Stimulated activated CD4-positive, alpha-beta T cell treated with anti-CD3 and anti-CD28 coated beads, Interleukin-2, amount 100 ng/mL, for 48 hours (primary cell): Measurements from ENCODE around the gene POLDIP3.

ENCODE experiments used
- DNase-seq, 2 donors: peaks; one replicate each; pipeline ENCODE4 v3.0.0-alpha.2; 2020

The POLDIP3 gene

GRCh38 chr22:42614312-42615091 is at the start of gene POLDIP3:
Gene POLDIP3 (minus strand): TSS chr22:42614883. CDS start chr22:42614857, 26 bp downstream.
- DNase-seq = peak; percentile 96 to 98

DNA sequence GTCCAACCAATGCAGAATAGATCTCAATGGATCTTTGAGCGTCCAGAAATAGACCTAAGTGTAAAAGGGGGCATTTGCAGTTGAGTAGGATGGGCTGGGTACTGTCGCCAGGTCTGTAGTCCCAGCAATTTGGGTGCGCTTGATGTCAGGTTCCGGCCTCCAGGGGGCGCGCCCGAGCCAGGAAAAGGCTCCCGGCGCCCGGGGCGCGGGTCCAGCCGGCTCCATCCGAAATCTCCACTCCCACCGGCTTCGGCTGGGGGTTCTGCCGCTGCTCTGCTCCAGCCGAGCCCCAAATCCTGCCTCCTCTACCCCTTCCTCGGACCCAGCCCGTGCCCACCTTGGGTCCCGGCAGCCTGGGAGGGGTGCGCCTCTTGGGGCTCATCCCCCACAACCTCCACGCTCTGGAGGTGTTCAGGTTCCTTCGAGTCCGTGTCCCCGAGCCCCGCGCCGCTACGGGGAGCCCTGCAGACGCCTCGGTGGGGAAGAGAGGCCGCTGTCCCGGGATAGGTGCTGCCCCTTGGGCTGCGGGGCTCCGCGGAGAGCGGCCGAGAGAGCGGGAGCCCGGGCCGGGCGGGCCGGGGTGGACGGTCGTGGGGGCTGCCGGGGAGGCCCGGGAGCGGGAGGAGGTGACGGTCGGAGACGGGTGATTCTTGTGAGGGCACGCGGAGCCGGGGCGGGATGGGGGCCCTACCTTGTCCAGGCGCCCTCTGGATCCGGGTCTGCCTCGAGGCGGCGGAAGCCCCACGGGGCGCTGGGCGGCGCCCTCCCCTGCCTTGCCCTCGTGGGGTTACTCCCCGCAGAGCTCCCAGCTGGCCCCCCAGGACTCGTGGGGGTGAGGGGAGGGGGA is 47.5 kb upstream of the POLDIP3 start:
- DNase-seq = peak; percentile 83 to 89

GRCh38 chr22:42656578-42656977 is 41.9 kb upstream of the POLDIP3 start:
- no peak for DNase-seq

- no peak for DNase-seq
These were observed 41.0 kb upstream of the POLDIP3 start for GRCh38 chr22:42655693-42656092.

DNA sequence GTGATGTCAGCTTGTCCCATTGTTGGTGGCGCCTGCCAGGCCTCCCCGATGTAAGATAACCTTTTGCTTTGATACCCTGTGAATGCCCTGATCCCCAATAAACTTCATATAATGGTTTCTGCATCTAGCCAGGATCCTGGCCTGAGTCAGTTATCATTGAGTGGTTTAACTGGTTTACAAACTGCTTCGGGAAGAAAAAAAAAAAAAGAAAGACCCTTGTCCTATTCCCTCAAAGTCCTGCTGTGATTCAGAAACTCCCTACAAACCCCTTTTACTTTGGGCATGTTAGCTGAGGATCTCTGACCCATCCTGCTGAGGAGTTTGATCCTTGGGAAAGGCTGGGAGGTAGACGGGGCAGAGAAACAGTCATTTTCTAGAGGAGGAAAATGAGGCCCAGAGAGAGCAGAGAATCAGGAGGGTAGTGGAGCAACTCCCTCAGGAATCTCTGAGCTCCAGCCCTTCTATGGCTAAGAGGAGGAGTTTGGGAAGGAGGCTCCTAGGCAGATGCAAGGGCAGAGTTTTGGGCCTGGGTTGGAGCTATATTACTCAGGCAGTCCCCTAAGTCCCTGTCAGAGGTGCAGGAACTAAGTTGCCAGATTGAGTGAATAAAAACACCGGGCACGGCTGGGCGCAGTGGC is 39.9 kb upstream of the POLDIP3 start:
- DNase-seq = no peak

- no peak for DNase-seq
These were observed 39.3 kb upstream of the POLDIP3 start for GRCh38 chr22:42653999-42654398.

- DNase-seq = no peak
These were observed 36.5 kb upstream of the POLDIP3 start for GRCh38 chr22:42651134-42651533.

DNA sequence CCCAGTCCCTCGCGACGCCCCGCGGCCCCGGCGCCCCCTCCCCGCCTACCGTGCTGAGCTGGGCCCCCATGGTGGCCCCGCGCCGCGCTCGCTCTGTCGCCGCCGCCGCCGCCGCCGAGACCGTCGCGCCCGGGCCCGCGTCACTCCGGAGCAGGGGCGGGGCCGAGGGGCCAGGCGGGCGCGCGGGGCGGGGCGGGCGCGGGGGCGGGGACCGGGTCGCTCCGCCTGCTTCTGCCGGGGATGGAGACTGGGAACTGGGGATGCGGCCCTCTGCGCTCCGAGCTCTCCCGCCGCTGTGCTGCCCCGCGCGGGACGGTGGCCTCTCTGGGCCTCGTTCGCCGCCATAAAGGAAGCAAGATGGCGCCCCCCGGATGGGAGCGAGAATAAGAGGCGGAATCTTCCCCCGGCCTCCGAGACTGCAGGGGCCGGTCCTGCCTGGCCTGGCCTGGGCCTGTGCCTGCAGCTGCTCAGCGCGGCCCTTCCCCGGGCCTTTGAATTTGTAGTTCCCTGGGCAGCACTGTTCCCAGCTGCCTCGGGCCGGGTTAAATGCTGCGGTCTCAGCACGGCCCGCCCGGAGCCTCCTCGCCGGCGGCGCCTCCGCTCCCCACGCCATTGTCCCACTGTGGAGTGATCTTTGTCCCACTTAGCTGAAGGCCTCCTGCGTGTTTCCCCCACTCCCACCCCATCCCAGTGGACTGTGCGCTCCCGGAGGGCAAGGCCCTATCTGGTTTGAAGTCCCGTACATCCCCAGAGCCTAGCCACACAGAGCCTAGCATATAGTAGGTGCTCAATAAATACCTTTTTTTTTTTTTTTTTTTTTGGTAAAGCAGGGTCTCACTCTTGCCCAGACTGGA is 34.8 kb upstream of the POLDIP3 start, which contains the start of gene CYB5R3:
Gene CYB5R3 (minus strand): TSS at position 147 of the 854 bp plus-strand sequence. CDS start 77 bp downstream, at position 70.
- peak; percentile 79 to 82 for DNase-seq

- peak; percentile 21 to 23 for DNase-seq
These were observed 33.9 kb upstream of the POLDIP3 start for GRCh38 chr22:42648368-42649245.

DNA sequence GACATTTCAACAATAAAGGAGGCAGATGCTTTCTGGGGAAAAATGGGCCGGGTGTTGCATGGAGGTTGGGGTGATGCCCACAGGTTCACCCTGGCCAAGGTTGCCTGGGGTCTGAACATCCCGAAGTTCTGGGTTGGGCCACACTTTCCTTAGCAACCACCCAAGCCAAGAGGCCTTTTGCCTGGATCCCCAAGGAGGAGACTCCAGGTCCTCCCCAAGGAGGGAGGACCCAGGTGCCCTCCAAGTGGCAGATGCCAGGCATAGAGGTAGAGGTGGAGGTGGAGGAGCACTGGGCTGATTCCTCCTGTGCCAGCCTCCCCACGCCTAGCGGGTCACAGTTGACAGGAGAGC is 33.3 kb upstream of the POLDIP3 start:
- DNase-seq = no peak

DNA sequence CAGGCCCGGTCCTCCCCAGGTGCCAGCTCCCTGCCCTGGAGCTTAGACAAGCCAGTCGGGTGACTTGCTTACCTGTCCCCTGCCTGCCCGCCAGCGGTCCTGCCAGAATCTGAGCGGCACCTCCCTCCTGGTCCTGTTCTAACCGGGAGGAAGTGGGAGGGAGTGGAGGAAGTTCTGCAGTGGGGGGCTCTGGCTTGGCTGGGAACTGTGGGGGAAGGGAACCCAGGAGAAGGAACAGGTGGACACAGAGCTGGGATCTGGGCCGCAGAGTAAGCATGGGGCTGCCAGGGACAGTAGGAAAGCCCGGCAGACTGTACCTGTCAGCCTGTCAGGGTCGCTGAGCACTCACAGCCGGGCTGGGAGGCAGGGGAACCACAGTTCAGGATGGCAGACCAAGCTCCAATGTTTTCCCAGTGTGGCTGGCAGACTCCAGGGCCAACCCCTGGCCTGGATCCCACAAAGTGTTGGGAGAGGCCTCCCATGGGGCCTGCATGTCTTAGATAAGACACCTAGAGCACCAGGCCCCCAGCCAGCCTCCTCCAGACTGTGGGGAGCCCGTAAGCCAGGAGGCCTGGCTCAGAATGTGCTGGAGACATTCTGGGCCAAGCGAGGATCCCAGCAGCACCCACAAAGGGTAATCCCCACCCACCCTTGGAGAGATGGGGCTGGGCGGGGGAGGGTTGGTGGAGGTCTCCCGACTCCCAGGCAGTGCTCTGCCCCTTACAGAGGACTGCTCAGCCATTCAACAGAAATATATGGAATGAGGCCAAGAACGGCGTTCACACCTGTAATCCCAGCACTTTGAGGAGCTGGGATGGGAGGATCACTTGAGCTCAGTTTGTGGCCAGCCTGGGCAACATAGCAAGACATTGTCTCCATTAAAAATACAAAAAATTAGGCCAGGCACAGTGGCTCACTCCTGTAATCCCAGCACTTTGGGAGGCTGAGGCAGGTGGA is 32.2 kb upstream of the POLDIP3 start:
- no peak for DNase-seq

GRCh38 chr22:42645938-42646568 is 31.4 kb upstream of the POLDIP3 start:
- no peak for DNase-seq

DNA sequence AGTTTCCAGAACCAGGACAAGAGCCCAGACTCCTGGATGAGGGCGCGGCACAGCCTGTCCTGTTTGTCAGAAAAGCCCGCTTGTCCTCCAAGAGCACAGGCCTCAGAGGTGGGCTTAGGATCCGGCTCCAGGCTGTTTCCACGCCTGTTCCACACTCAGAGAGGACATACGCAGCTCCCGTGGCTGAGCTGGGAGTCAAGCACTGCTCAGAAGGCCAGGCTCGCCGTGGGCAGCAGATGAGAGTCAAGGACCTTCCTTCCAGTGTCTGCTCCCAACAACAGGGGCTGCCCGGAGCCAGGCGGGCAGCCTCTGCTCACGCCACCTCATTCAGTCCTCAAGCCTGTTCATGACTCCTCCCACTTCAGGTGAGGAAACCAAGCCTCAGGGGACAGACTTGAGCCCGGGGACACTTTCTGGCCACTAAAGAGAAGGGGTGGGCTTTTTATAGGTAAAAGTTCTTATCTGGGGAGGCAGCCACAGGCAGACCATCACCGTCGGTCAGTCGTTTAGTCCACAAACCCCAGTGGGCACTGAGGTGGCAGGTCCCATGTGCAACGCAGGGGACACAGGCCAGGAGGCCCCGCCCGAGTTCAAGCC is 30.8 kb upstream of the POLDIP3 start:
- no peak for DNase-seq

GRCh38 chr22:42644422-42645340 is 30.0 kb upstream of the POLDIP3 start:
- no peak for DNase-seq

DNA sequence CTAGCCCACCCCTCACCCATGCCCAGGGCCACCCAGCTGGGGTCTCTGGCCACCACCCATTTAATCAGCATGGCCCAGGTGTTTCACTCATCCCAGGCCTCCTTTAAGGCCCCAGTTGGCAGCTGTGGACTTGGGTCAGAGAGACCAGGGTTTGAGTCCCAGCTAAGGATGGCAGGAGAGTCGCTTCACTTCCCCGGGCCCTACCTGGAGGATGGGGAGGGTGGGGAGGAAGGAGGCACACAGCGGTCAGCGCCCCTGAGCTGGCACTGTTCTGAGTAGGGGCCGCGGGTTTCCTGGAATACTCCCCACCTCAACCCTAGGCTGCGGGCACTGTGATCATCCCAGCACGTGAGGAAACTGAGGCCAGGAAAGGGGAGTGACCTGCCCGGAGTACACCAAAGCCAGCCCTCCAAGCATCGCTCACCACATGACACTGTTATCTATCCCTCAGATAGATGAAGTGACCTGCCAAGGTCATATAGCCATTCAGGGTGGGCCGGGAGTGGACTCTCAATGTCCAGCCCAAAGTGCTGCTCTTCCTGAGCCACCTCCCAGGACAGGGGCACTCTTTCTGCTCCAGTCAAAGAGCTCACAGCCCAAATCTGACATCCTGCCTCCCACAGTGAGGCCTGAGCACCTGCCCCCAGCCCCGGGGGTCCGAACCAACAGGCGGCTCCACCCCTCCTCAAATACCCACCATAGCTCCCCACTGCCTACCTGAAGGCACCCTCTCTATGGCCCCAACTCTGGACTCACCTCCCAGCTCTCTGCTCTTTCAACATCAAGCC is 29.1 kb upstream of the POLDIP3 start:
- no peak for DNase-seq

DNA sequence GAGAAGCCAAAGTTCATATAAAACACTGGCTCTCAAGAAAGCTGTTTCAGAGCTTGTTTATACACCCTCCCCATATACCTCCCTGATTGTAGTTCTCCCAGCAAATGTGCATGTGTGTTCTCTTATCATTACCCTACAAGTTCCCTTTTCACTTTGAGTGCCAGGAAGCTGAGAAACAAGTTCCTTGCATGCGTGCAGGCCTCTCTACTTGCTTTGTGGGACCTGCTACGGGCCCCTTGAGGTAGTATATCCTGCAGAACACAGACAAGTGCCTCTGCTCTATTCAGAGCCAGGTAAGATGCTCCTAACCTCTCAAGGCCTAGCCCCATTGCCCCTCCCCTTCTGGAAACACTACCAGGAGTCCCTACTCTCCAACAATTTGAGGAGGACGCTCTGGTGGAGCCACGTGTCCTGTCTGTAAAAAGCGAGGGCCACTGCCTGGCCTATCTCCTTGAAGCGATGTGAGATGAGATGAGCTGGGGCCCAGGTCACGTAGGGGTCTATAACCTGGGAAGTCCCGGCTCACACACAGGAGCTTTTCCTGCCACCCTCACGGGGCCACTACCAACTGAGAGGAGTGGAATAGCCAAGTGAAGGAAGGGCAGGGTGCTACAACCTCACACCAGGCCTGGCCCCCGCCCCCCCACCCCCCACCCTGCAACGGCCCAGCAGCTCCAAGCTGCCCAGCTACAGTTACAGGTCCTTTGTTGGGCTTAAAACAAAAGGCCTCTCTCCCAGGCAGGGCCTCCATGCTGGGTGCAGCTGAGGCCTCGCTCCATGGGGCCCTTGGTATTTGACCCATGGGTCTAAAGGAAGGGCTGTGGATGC is 28.3 kb upstream of the POLDIP3 start:
- DNase-seq = no peak
